Lower leg skin (tissue), 4 donors: ENCODE results near the gene BZW2. TPM values are rescaled to one million over a fixed set of nuclear protein-coding genes. Genes with fewer than 3 reads are reported as not detected.

Source experiments
- DNase-seq, 2 donors: peaks; one replicate each; pipeline ENCODE4 v3.0.0-alpha.2; 2019; ENCODE audit warnings: low spot score in 2 of 2
- H3K4me3 ChIP-seq: fragments of 200-600 bp; sonication (generic); 2 replicates; pipeline ENCODE4 v1.5.1; 2017; ENCODE audit warnings: mild to moderate bottlenecking, low read depth; ENCODE audit not compliant: poor library complexity, severe bottlenecking
- CTCF ChIP-seq, 3 donors: fragments of 450-650 bp; IDR thresholded peaks; one replicate each; pipeline ENCODE4 v1.5.1; 2016; ENCODE audit warnings: antibody characterized with exemption in 3 of 3, mild to moderate bottlenecking in 3 of 3, moderate library complexity in 2 of 3
- POLR2A ChIP-seq, 2 donors: fragments of 450-650 bp; IDR thresholded peaks; one replicate each; pipeline ENCODE4 v1.6.1; 2016 to 2017; ENCODE audit warnings: antibody characterized with exemption in 2 of 2, mild to moderate bottlenecking in 1 of 2, moderate library complexity in 1 of 2
- WGBS, 2 donors: methylation state at CpG; one replicate each; pipeline ENCODE4 v1.1.5; 2018; 5-methylcytosine and 5-hydroxymethylcytosine counted together
- intact Hi-C: fragments of 100-400 bp; cut with DNase I; formaldehyde crosslinking; loops from one replicate; pipeline ENCODE4 v1.15.0; 2023; ENCODE audit warnings: low total_unique reads
- total RNA-seq, 4 donors: library from RNA; depleted of rRNA; stranded (reverse); fragments of >200 nt; gene quantifications; one replicate each; pipeline ENCODE4 v1.1.0, GENCODE V29; 2016

BZW2 gene
- total RNA-seq, 4 donors from 2014 or later, result 51.3 to 82.2 (median 68.0) TPM

- no peak overlapping the region for H3K4me3 ChIP-seq
- intact Hi-C loops, result no loop called here
- TF ChIP-seq POLR2A (IDR thresholded peaks at IDR 0.05) (no peak), CTCF (IDR thresholded peaks at IDR 0.05) (no peak)
- 43 to 91% methylated on average over 2 of the region's 2 CpGs for WGBS, 2 donors
- no peak for DNase-seq
Observed at GRCh38 chr7:16626388-16626787, 19.6 kb upstream of the BZW2 start.

- no peak overlapping the region for H3K4me3 ChIP-seq
- intact Hi-C loops, result no loop called here
- no peak for TF ChIP-seq CTCF (IDR thresholded peaks at IDR 0.05)
- TF ChIP-seq POLR2A (IDR thresholded peaks at IDR 0.05), result no peak
- WGBS, 2 donors, result 74 to 75% methylated on average over 2 of the region's 2 CpGs
- DNase-seq, result peak in 1 of 2 donors; percentile 39
Observed at GRCh38 chr7:16627236-16627635, 18.7 kb upstream of the BZW2 start.

- TF ChIP-seq CTCF (IDR thresholded peaks at IDR 0.05) (no peak), POLR2A (IDR thresholded peaks at IDR 0.05) (no peak)
- intact Hi-C loops, result no loop called here
- DNase-seq, result no peak
- no peak overlapping the region for H3K4me3 ChIP-seq
- WGBS, 2 donors, result 67 to 96% methylated on average over 1 of the region's 1 CpG
Observed at GRCh38 chr7:16630654-16631053, 15.3 kb upstream of the BZW2 start.

GRCh38 chr7:16634271-16634738 lies 11.7 kb upstream of the BZW2 start:
- TF ChIP-seq POLR2A (IDR thresholded peaks at IDR 0.05), result no peak
- TF ChIP-seq CTCF (IDR thresholded peaks at IDR 0.05), result no peak
- H3K4me3 ChIP-seq, result no peak overlapping the region
- 57 to 62% methylated on average over 4 of the region's 4 CpGs for WGBS, 2 donors
- peak; percentile 36 to 64 for DNase-seq
- intact Hi-C loops, result no loop called here

- intact Hi-C loops, result no loop called here
- WGBS, 2 donors, result 55 to 72% methylated on average over 1 of the region's 1 CpG
- no peak overlapping the region for H3K4me3 ChIP-seq
- no peak for DNase-seq
- TF ChIP-seq POLR2A (IDR thresholded peaks at IDR 0.05) (no peak), CTCF (IDR thresholded peaks at IDR 0.05) (no peak)
Observed at GRCh38 chr7:16636555-16637101, 9.4 kb upstream of the BZW2 start.

GRCh38 chr7:16637379-16637778 lies 8.6 kb upstream of the BZW2 start:
- intact Hi-C loops, result no loop called here
- TF ChIP-seq CTCF (IDR thresholded peaks at IDR 0.05) (no peak), POLR2A (IDR thresholded peaks at IDR 0.05) (no peak)
- no peak overlapping the region for H3K4me3 ChIP-seq
- WGBS, 2 donors, result 26 to 37% methylated on average over 5 of the region's 5 CpGs
- no peak for DNase-seq
